NCI-H345 treated with DMSO at 0.1 percent for 48 hours (cell line): ENCODE results near the gene HHEX.
A peak's percentile ranks its signal among the peaks of the same experiment; 100 is the strongest.

Source experiments
- DNase-seq: peaks from one replicate; lab custom pipeline; 2025; ENCODE audit not compliant: unreplicated experiment; lab: John Stamatoyannopoulos, UW

HHEX gene

DNA sequence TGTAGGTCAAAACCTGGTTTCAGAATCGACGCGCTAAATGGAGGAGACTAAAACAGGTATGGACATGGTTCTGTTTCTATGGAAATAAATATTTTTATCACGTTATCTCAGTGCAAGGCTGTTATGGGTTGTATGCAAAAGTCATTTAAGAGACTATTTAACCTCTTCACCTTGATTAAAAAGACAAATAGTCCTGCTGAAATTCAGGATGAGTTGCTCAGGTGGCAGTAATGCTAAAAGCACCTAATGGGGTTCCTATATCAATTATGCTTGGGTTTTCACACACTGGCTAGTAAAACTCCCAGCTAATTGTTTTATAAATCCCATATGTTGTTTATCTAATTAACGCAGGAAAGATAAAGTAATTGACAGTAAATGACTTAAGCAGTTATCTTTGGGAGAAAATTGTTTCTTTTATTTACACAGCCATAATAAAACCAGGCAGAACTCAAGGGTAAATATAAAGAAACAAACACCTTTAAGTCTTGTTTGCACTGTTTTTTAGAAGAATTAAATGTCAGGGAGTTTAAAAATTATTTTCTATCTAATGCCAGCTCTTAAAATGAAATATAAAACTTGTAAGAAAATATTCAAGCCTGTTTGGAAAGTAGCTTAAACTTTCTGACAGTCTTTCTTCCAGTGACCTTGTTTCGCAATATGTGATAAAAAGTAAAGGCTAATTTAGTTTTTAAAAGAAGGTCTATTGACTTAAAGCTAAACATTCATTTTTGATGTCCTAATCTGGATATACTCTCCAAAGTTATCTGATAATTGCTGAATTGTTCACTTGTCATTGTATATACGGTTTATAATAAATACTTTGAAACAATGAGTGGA is 3.2 kb downstream of the HHEX start:
- no peak for DNase-seq

DNA sequence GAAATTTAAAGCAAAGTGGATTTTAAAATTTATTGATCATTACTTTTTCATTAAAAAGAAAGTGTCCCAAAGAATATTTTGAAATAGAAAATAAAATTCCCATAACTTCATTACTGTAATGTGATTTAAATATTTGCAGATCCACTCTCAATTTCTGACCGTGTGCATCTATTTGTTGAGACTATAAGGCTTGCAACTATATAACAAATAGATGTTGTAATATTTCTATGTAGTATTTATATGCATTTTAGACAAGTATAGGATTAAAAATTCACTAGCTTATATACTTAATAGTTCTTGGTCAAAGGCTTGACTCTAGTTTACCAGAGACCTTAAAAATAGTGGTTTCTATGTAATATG is 3.8 kb downstream of the HHEX start:
- no peak for DNase-seq

DNA sequence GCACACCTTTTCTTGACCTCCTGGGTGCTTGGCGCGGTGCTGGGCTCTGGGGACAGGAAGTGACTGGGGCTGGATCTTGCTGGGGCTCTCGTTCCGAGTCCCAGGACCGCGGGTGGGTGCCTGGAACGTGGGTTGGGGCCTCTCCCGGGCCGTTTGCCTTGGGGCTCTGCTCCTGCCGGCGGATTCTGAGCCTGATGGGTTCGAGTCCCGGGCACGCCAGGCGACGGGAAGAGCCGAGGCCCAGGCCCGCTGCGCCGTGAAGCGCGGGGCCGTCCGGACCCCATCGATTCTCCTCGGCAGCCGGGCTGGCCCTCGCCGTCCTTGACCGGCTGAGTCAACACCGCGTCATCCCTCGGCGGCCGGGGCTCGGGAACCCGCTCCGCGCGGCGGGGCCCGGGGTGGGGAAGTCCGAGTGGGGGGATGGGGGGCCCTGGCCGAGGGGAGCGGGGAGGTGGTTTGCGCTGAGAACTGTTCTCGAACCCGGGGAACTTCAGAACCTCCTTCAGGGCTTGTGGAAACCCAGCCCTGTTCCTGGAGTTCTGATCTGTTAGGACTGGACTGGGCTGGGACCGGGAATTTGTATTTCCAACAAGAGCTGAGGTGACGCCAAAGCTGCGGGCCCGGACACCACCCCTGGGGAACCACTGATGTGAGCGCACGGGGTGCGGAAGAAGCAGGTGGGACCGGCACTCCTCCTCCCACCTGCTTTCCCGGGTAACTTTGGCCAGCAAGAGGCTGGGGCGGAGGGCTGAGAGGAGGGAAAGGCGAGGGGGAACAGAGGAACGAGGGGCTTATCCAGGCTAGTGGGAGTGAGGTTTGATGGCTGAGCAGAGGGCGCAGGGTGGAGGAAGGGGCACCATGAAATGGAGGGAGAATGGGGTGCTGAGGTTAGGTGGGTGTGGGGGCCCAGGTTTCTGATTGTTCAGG is 6.2 kb downstream of the HHEX start:
- DNase-seq = no peak

DNA sequence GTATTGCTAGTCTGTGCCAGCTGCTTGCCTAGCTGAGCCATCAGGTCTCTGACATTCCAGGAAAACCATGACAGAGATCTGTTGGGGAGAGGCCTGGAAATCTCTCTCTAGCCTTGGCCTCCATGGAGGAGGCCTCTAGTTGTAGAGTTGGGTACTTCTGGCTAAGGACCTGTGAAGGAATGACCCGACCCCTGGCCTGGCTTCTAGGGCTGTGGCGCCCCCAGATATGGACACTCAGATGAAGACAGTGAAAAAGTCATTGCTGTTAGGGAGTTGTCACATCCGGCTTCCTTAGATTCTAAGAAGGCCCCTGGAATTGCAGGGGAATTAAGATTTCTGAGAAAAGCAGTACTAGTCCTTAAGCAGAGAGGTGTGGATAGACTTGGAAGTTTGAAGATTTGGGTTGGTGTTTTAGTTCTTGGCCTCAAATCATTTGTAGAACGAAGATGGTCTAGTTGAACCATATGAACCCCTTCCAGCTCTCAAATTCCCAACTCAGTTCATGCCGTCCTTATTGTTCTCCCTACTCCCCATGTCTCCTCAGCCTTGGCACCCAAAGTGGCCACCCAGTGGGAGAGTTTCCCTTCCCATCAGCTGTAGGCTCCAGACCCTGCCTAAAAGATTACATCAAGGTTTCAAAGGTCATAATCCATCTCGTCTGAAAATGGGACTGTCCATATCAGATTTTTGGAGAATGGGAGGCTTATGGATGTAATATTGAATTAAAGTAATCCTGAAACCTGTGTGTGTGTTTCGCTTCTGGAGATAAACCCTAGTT is 7.0 kb downstream of the HHEX start:
- no peak for DNase-seq

DNA sequence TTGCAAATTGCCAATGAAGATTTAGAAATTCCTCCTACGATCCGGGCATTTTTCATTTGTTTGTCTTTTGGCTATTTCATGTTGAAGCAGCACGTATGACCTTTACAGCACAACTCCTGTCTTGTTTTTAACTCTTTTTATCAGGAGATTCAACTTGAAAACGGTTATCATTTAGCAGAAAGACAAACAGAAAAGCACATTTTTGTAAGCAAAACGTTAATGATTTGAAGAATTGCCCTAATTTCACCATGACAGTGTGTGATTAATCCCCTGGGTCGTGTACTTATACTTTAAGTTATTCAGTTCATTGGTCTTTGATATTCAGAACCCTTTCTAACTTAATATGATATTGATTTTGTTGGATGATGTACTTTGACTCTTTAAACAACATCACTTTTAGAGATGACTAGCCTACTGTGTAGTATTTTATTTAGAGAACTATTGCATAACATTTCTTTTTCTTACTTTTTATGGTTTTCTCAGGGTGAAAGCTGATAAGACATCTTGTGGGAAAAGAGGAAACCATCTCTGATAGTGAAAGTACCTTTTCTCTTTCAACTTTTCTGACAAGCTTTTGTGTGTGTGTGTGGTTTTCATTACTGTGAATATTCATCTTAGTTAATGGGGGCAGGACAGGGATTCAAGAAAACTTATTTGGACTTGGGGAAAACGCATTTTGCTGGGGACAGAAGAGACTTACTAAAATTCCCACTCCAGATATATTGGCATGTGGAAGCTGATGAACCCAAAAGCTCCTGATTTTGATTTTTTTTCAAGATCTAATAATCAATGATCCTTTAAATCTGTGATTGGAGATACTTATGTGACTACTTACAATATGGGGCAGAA is 8.1 kb downstream of the HHEX start:
- DNase-seq = no peak

DNA sequence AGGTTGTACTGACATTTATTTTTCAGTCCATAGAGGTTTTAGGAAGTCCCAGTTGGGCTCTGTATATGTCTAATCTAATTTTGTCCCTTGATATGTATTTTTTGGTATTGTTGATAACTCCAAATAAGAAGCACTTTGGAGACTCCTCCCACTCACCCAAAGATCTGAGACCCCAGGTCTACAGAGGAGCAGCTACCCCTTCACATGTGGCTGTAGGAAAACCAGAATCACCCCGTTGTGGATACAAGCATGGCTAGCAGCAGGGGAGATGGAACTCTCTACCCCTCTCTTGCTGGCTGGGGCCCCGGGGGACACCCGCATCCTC is 9.4 kb downstream of the HHEX start:
- no peak for DNase-seq

DNA sequence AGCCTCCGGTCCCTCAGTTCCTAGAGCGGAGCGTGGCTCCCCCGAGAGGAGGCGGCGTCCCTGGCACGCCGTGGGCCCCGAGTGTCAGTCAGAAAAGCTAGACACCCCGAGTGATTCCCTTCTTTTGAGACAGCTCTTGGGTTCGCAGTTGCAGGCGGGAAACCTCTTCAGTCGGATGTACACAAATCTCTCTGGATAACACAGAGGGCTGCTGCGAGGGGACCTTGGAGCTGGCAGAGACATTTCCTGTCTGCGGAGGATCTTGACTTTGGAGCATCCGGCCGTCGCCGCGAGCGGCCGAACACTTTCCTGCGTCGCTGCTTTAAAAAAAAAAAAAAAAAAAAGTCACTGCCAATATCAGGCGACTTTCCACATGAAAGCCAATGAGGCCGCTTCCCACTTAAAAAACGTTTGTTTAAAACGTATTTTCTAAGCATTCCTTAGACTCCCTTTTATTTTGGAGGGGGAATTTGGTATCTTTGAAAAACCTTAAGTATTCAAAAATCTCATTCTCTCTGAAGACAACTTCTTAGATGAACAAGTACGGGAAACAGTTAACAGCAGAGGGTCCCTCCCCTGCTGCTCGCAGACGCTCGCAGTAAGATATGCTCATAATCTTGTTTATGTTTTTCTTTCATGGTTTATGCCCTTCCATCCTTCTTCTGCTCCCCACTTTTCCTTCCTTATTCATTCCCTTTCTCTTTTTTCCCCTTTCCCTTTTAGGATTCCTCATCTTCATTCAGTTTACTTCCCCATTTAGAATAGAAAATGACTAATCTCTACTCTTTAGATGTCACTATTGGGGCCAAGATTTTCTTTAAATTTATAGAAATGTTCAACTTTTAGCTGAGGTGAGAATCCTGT is 10.0 kb downstream of the HHEX start:
- DNase-seq = peak; percentile 40

DNA sequence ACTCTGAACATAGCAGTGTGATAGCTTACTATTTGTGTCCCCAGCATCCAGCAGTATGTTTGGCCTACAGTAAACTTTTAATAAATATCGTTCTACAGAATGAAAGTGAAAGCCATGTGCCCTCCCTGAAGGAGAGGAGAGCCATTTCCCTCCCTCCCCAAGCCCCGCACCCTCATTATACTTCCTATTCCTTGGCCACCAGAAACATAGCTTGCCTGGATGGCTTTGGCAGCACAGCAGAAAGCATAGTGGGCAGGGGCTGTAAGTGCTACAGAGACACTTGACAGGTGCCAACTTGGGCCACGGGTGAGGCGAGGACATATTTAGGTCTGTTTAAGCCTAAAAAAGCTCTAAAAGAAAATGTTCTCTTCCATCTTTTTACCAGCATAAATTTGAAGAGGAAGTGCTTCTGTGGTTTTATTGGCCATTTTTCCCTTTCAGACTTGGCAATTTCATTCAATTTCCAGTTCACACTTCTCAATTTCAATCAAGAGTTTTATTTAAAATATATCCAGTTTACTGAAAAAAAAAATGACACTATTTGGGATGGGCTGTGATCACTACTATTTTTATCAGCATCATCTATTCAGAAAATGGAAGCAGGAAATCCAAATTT is 12.7 kb downstream of the HHEX start:
- DNase-seq = no peak

DNA sequence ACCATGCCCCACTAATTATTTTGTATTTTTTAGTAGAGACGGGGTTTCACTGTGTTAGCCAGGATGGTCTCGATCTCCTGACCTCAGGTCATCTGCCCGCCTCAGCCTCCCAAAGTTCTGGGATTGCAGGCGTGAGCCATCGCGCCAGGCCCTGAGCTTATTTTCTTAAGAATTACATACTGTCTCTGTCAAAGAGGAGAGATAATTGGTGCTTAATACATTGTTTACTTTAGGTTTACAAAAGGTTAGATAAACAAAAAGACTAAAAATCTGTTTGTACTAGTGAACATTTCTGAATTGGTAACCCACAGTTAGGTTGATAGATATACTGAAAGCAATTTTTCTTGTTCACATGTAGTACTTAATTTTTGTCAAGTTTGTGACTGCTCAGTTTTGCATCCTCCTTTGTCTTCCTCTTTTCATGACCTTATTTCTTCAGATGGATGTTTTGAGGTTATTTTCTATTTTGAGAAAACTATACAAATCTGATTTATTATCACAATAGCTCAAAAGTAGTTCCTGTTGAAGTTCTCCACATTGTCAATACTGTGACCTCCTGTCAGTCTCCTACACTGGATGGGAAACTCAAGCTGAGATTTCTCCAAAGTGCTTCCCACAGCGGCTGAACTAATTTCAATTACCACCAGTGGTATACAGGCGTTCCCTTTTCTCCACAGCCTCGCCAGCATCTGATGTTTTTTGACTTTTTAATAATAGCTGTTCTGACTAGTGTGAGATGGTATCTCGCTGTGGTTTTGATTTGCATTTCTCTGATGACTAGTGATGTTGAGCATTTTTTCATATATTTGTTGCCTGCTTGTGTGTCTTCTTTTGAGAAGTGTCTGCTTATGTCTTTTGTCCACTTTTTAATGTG is 22.5 kb downstream of the HHEX start:
- DNase-seq = no peak

DNA sequence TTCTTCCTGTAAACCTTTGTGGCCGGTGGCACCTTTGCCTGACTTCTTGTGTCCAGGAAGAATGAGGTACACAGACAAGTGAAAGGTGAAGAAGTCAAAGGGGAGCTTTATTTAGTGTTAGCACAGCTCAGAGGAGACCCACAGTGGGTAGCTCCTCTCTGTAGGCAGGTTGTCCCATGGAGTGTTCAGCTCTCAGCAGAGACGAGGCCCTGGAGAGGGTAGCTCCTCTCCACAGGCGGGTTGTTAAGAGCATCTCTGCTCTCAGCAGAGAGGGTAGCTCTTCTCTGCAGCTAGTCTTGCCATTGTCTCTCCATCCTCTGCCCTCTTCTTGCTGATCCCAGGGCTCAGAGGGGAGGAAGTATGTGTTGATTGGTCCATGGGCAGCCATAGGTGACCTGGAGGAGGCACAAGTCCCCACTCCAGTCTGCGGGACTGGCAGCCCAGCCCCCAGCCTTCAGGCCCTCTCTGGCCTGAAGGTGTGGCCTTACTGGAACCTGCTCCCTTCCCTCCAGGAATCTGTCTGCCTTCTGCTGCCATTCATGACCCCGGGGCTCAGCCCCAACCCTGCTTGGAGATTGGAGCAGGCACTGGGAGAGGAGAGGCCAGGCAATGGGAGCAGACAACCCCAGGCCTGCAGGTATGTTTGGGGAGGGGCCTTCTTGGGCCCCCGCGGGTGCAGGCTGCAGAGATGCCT is 24.5 kb downstream of the HHEX start:
- no peak for DNase-seq

DNA sequence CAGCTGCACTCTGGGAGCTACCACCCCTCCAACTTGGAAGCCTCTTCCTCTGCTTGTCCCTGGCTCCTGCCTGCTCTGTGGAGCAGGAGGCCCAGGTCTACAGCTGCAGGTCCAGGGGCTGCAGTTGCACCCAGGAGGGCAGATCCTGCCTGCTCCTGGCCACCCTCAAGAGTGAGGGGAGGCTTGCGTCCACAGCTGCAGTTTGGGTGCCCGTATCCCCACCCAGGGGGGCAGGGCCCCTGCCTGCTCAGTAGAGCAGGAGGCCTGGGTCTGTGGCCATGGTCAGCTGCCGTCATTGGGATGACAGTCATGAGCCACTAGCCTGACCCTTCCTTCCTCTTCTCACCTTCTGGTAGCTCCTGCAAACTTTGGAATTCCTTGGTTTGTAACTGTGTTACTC is 25.1 kb downstream of the HHEX start:
- DNase-seq = no peak

DNA sequence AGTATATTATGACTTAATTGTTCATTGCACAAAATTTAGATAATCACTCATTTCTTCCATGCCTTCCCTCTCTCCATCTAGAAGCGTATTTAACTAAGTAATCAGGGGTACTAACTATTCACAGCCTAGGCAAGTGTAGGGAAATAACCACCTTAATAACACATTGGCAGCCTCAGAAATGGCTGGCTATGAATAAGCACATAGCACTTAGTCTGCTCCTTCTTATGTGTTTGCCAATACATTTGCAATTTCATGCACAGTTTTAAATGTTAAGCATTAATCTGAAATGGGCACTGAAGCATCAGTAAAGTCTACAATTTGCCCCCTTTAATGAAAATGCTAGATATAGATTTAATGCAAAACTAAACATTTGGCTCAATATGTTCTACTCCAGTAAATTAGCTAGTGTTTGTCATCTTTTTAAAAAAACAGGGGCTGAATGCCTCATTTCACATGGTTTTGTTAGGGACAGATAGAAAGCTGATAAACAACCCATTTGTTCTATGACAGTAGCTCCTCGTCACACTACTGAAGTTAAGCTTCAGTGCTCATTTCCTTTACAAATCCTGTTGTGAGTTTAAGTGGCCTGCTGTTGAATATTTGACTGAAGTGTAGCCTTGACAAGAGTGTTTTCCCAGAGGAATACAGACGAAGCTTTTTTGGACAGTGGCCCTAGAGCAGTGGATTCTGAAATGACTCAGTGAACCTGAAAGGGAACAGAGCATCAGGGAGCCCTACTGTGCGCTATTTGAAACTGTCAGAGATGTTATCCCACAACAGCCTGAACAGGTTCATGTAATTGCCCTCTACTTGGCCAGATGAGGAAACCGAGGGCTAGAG is 30.5 kb downstream of the HHEX start:
- peak; percentile 94 for DNase-seq

DNA sequence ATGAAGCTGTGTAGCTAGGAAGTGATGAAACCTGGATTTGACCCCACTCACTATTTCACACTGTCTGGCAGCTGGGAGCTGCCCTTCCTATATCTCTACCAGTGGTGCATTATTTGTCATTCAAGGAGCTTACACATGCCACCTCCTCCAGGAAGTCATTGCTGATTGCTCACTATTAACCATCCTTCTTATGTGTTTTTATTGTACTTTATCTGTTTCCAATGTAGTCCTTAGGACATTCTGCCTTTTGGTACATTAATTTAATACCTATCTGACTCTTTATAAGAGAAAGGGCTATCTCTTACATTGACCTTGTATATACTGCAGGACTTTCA is 31.0 kb downstream of the HHEX start:
- DNase-seq = no peak

DNA sequence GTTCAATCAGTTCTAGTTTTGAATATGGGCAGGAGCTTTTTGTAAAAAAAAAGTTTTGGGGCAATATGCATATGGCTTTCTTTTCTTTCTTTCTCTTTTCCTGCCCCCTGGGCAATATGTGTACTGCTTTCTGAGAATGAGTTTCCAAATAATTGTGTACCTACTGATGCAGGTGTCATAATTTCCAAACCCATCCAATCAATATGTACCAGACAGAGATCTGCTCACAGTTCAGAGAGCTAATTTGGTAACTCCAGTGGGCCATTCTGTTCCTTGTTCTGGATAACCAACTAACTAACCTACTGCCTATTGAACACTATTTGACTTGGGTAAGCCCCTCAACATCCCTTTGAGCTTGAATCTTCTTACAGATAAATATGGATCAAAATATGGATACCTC is 32.6 kb downstream of the HHEX start:
- DNase-seq = no peak

DNA sequence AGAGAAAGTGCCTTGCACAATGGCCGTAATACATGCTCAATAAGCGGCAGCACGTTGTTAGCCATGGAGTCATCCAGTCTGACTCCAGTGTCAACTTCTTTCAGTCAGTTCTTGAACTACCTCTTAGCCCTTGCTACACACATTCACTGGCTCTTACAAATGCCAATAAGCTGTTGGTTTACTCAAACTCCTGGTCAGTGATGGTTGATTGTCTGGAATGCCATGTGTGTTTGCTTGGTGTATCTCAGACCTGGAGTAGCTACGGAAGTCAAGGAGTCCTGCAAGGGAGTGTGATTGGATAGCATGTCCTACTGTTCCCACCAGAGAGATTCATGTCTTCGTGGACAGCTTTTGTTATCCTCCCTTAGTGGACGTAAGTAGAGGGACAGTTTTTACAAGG is 37.4 kb downstream of the HHEX start:
- DNase-seq = no peak

DNA sequence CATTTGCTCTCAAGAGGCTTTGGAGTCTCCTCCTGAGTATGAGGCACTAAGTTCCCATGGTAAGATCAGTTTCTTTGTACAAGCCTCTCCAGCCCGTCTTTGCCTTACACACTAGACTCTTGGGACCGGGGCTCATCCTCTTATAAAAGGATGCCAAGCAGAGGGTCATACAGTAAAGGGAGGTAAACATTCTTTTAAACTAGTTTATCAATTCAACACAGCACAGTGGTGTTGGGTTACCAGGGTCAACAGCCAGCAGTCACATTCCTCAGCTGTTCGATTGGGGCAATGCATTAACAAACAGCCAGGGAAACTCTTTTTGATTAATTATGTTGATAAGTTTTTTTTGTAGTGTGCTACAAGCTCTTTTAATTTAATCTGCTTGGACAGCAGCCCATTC is 37.8 kb downstream of the HHEX start:
- no peak for DNase-seq

DNA sequence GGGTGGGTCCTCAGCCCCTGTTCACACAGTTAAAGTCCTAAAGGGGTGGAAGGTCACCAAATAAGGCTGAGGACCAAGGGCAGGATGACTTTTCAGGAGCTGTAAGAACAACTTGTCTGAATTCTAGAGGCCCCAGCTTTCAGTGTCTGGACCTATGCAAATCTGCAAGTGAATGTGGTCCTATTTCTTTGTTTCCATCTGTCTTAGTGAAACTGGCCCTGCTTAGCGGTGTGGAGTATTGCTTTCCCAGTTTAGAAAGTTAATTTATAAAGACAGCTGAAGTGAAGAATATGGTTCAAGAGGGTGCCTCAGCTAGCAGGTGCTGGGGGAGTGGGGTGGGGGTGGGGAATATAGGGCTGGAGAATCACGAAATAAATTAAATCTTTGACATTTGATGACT is 40.1 kb downstream of the HHEX start:
- DNase-seq = no peak
